ENCODE data around the gene C9. TPM values are rescaled to one million over a fixed set of nuclear protein-coding genes. Genes with fewer than 3 reads are reported as not detected.

Gene C9
- polyA plus RNA-seq, 1 donor from 2014 or later: not detected

- TF ChIP-seq POLR2AphosphoS5 (IDR thresholded peaks at IDR 0.05): no peak
- TF ChIP-seq MXI1 (conservative IDR thresholded peaks at IDR 0.05; ENCODE audit: poor library complexity, severe bottlenecking): no peak
- no peak for TF ChIP-seq EZH2 (IDR thresholded peaks at IDR 0.05; ENCODE audit: borderline replicate concordance, insufficient read depth, low read length, poor library complexity, severe bottlenecking)
- no peak for TF ChIP-seq SMC3 (conservative IDR thresholded peaks at IDR 0.05; ENCODE audit: poor library complexity)
- no peak for TF ChIP-seq REST (IDR thresholded peaks at IDR 0.05; ENCODE audit: borderline replicate concordance)
- no peak for TF ChIP-seq TAF1 (IDR thresholded peaks at IDR 0.05; ENCODE audit: low read depth)
- no peak for TF ChIP-seq RAD21 (conservative IDR thresholded peaks at IDR 0.05)
- Histone ChIP-seq H3F3A (ENCODE audit: insufficient read depth, low read length, poor library complexity, severe bottlenecking) (no peaks in the 10 kb centered on the region), H3K4me3 (ENCODE audit: low read length) (no peak overlapping the region), H3K9ac (ENCODE audit: low read length) (no peak overlapping the region), H3K4me2 (ENCODE audit: low read length) (no peak overlapping the region), H3K27ac (ENCODE audit: low read length) (no peak overlapping the region), H3K9me3 (ENCODE audit: low read length) (no peaks in the 10 kb centered on the region), H2AFZ (ENCODE audit: low read depth, low read length) (no peak overlapping the region), H3K36me3 (ENCODE audit: insufficient read depth, low read length) (no peaks in the 10 kb centered on the region), H4K20me1 (ENCODE audit: insufficient read depth) (no peaks in the 10 kb centered on the region), H3K27me3 (ENCODE audit: insufficient read depth, low read depth, low read length) (no peaks in the 10 kb centered on the region), H3K9me2 (ENCODE audit: insufficient read depth, low read length) (no peaks in the 10 kb centered on the region), H3K79me2 (replicated peaks; ENCODE audit: insufficient read depth, low read length) (no peaks in the 10 kb centered on the region)
Observed at GRCh38 chr5:39333104-39333503, 31.2 kb downstream of the C9 start.

- no peaks in the 10 kb centered on the region for H3K36me3 ChIP-seq (ENCODE audit: insufficient read depth, low read length)
- no peaks in the 10 kb centered on the region for H3K79me2 ChIP-seq (replicated peaks; ENCODE audit: insufficient read depth, low read length)
- H3K27me3 ChIP-seq (ENCODE audit: insufficient read depth, low read depth, low read length): no peaks in the 10 kb centered on the region
- H3K4me2 ChIP-seq (ENCODE audit: low read length): no peak overlapping the region
- H3K4me3 ChIP-seq (ENCODE audit: low read length): no peak overlapping the region
- H3F3A ChIP-seq (ENCODE audit: insufficient read depth, low read length, poor library complexity, severe bottlenecking): no peaks in the 10 kb centered on the region
- H3K9me3 ChIP-seq (ENCODE audit: low read length): no peaks in the 10 kb centered on the region
- H3K9me2 ChIP-seq (ENCODE audit: insufficient read depth, low read length): no peaks in the 10 kb centered on the region
- TF ChIP-seq REST (IDR thresholded peaks at IDR 0.05; ENCODE audit: borderline replicate concordance) (no peak), EP300 (conservative IDR thresholded peaks at IDR 0.05; ENCODE audit: poor library complexity, severe bottlenecking) (no peak), MXI1 (conservative IDR thresholded peaks at IDR 0.05; ENCODE audit: poor library complexity, severe bottlenecking) (no peak), EZH2 (IDR thresholded peaks at IDR 0.05; ENCODE audit: borderline replicate concordance, insufficient read depth, low read length, poor library complexity, severe bottlenecking) (no peak), TAF1 (IDR thresholded peaks at IDR 0.05; ENCODE audit: low read depth) (no peak), POLR2AphosphoS5 (IDR thresholded peaks at IDR 0.05) (no peak), SMC3 (conservative IDR thresholded peaks at IDR 0.05; ENCODE audit: poor library complexity) (no peak), RAD21 (conservative IDR thresholded peaks at IDR 0.05) (no peak)
- TF ChIP-seq, protein P1, sequence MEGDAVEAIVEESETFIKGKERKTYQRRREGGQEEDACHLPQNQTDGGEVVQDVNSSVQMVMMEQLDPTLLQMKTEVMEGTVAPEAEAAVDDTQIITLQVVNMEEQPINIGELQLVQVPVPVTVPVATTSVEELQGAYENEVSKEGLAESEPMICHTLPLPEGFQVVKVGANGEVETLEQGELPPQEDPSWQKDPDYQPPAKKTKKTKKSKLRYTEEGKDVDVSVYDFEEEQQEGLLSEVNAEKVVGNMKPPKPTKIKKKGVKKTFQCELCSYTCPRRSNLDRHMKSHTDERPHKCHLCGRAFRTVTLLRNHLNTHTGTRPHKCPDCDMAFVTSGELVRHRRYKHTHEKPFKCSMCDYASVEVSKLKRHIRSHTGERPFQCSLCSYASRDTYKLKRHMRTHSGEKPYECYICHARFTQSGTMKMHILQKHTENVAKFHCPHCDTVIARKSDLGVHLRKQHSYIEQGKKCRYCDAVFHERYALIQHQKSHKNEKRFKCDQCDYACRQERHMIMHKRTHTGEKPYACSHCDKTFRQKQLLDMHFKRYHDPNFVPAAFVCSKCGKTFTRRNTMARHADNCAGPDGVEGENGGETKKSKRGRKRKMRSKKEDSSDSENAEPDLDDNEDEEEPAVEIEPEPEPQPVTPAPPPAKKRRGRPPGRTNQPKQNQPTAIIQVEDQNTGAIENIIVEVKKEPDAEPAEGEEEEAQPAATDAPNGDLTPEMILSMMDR (IDR thresholded peaks at IDR 0.05; ENCODE audit: poor library complexity, severe bottlenecking): no peak
- no peak overlapping the region for H3K9ac ChIP-seq (ENCODE audit: low read length)
- H3K27ac ChIP-seq (ENCODE audit: low read length): no peak overlapping the region
- H4K20me1 ChIP-seq (ENCODE audit: insufficient read depth): no peaks in the 10 kb centered on the region
- no peak overlapping the region for H2AFZ ChIP-seq (ENCODE audit: low read depth, low read length)
Observed at GRCh38 chr5:39331861-39332381, 32.4 kb downstream of the C9 start.

Measured in neural cell (in vitro differentiated cells).